ENCODE measurements around the gene OMP. TPM values are rescaled to one million over a fixed set of nuclear protein-coding genes. Genes with fewer than 3 reads are reported as not detected.
A peak's percentile ranks its signal among the peaks of the same experiment; 100 is the strongest.

OMP gene
- total RNA-seq, 2 donors from 2014 or later, result not detected

DNA sequence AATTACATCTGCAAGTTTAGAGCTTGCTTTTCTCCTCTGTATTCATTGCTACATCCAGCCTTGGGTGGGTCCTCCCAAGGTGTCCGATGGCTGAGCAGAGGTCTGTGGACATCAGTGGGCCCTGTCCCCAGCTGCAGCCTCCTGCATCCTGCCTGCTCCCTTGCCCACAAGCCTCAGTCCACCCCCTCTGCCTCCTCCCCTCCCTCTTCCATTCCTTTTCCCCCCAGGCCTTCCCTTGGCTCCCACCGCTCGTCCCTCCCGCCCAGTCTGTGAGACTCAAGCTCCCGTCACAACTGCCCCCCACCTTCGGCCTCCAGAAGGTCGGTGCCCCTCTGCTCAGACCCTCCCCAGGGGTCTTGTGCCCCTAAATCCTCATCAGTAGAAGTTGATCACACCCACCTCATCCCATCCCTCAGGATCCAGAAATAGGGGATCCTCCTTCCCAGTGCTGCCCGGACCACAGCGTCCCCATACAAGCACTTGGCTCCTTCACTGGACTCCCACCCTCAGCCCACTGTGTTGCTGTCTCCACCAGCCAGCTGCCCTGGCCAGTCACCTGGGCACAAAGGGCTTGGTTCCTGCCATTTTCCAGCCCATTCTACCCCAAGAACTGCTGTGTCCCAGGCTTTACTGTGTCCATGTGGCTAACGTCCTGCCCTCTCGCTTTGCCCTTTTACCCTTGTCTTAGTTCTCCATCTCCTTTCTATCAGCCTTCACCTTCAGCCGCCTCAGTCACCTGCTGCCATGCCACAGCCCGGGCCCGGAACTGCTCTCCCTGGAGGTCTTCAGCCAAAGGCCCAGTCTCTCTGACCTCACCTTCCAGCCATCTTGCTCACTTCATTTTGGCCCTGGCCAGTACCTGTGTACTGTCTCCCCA lies 2.2 kb upstream of the OMP start:
- no peak for ATAC-seq
- H3K4me1 ChIP-seq, result peaks cover 7% of the 10 kb centered on the region
- H3K27me3 ChIP-seq, result no peaks in the 10 kb centered on the region
- H3K27ac ChIP-seq, result no peak overlapping the region
- no peaks in the 10 kb centered on the region for H3K9me3 ChIP-seq
- H3K36me3 ChIP-seq (replicated peaks in 1 of 2; ENCODE audit: insufficient read depth in 1 of 2, low read depth in 2 of 2), result no peaks in the 10 kb centered on the region
- no peak overlapping the region for H3K4me3 ChIP-seq
- intact Hi-C loops (cut with DNase I), result no loop called here
- DNase-seq, result peak in 1 of 4 donors; percentile 5
- TF ChIP-seq POLR2A (IDR thresholded peaks at IDR 0.05) (no peak), CTCF (IDR thresholded peaks at IDR 0.05) (no peak)
- 88 to 94% methylated on average over 14 of the region's 14 CpGs for WGBS, 2 donors

GRCh38 chr11:77101043-77101537 lies 1.6 kb upstream of the OMP start:
- Histone ChIP-seq H3K36me3 (replicated peaks in 1 of 2; ENCODE audit: insufficient read depth in 1 of 2, low read depth in 2 of 2) (no peaks in the 10 kb centered on the region), H3K27me3 (no peaks in the 10 kb centered on the region), H3K4me1 (peaks cover 6% of the 10 kb centered on the region), H3K4me3 (no peak overlapping the region), H3K9me3 (no peaks in the 10 kb centered on the region), H3K27ac (no peak overlapping the region)
- DNase-seq (no peak), ATAC-seq (no peak)
- WGBS, 2 donors, result 58 to 71% methylated on average over 5 of the region's 5 CpGs
- peak in 4 of 7 experiments; percentile 11 to 28 (median 18) for TF ChIP-seq CTCF (IDR thresholded peaks at IDR 0.05)
- no peak for TF ChIP-seq POLR2A (IDR thresholded peaks at IDR 0.05)
- intact Hi-C loops (cut with DNase I), result no loop called here

DNA sequence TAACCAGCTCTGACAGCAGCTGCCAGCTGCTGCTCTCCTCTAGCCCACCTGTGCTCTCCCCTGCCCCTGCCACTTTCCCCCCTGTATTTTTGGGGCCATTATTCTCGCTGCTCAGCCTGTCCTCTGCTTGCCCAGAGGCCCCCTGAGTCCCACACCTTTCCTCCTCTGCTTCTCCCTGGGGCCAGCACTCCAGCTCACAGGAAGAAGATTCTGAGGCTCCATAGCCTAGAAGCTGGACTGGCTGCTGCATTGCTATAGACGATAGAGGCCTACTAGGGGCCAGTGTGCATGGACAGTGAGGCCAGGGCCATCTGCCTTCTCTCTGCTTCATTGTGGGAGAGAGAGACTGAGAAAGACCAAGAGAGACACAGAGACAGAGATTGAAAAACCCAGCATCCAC lies 679 bp downstream of the OMP start:
- 79 to 88% methylated on average over 2 of the region's 2 CpGs for WGBS, 2 donors
- no peak for DNase-seq
- no peak for TF ChIP-seq CTCF (IDR thresholded peaks at IDR 0.05)
- TF ChIP-seq POLR2A (IDR thresholded peaks at IDR 0.05), result no peak
- ATAC-seq, result no peak
- H3K9me3 ChIP-seq, result no peaks in the 10 kb centered on the region
- intact Hi-C loops (cut with DNase I), result no loop called here
- H3K4me3 ChIP-seq, result no peak overlapping the region
- no peaks in the 10 kb centered on the region for H3K27me3 ChIP-seq
- peaks cover 28% of the 10 kb centered on the region for H3K4me1 ChIP-seq
- no peak overlapping the region for H3K27ac ChIP-seq
- H3K36me3 ChIP-seq (replicated peaks in 1 of 2; ENCODE audit: insufficient read depth in 1 of 2, low read depth in 2 of 2), result no peaks in the 10 kb centered on the region

GRCh38 chr11:77104727-77105126 lies 2.1 kb downstream of the OMP start:
- no peak for DNase-seq
- Histone ChIP-seq H3K4me1 (peaks cover 29% of the 10 kb centered on the region), H3K27me3 (no peaks in the 10 kb centered on the region), H3K9me3 (no peaks in the 10 kb centered on the region), H3K4me3 (no peak overlapping the region), H3K36me3 (replicated peaks in 1 of 2; ENCODE audit: insufficient read depth in 1 of 2, low read depth in 2 of 2) (no peaks in the 10 kb centered on the region), H3K27ac (no peak overlapping the region)
- TF ChIP-seq POLR2A (IDR thresholded peaks at IDR 0.05) (no peak), CTCF (IDR thresholded peaks at IDR 0.05) (no peak)
- WGBS, 2 donors, result 73 to 92% methylated on average over 7 to 8 of the region's 8 CpGs
- no peak for ATAC-seq
- intact Hi-C loops (cut with DNase I), result no loop called here

Measured in body of pancreas (tissue), 4 donors.